H9 (cell line): ENCODE results near the gene ZNF101. TPM values are rescaled to one million over a fixed set of nuclear protein-coding genes. Genes with fewer than 3 reads are reported as not detected.

Experiments
- DNase-seq: peaks from one replicate; pipeline ENCODE4 v3.0.0-alpha.2; 2017
- H2AFZ ChIP-seq: one replicate; pipeline ENCODE4 v1.6.1; 2013; ENCODE audit warnings: mild to moderate bottlenecking, low read length, control low read depth, moderate library complexity
- H2AK5ac ChIP-seq: 2 replicates; pipeline ENCODE4 v1.6.1; 2013; ENCODE audit warnings: low read length, control low read depth, mixed read lengths; ENCODE audit not compliant: insufficient read length
- H2BK120ac ChIP-seq: one replicate; pipeline ENCODE4 v1.6.1; 2013; ENCODE audit warnings: low read depth, mild to moderate bottlenecking, low read length, control low read depth, inconsistent platforms; ENCODE audit not compliant: poor library complexity, severe bottlenecking
- H2BK12ac ChIP-seq: 2 replicates; pipeline ENCODE4 v1.6.1; 2013; ENCODE audit warnings: low read length, control low read depth, mixed read lengths, low read depth; ENCODE audit not compliant: insufficient read length
- H2BK15ac ChIP-seq: 2 replicates; pipeline ENCODE4 v1.6.1; 2013; ENCODE audit warnings: low read depth, low read length, control low read depth
- H2BK20ac ChIP-seq: one replicate; pipeline ENCODE4 v1.6.1; 2013; ENCODE audit warnings: low read depth, mild to moderate bottlenecking, low read length, control low read depth, inconsistent platforms; ENCODE audit not compliant: poor library complexity, severe bottlenecking
- H2BK5ac ChIP-seq: 2 replicates; pipeline ENCODE4 v1.6.1; 2013; ENCODE audit warnings: low read length, control low read depth, mixed read lengths; ENCODE audit not compliant: insufficient read length
- H3K14ac ChIP-seq: 2 replicates; pipeline ENCODE4 v1.6.1; 2013; ENCODE audit warnings: low read length, control low read depth; ENCODE audit not compliant: insufficient read depth
- H3K18ac ChIP-seq: 2 replicates; pipeline ENCODE4 v1.6.1; 2013; ENCODE audit warnings: low read depth, mild to moderate bottlenecking, mixed read lengths, low read length, control low read depth; ENCODE audit not compliant: insufficient read length
- H3K23ac ChIP-seq: 2 replicates; pipeline ENCODE4 v1.6.1; 2013; ENCODE audit warnings: low read length, control low read depth, mixed read lengths, low read depth; ENCODE audit not compliant: insufficient read length
- H3K23me2 ChIP-seq: 2 replicates; pipeline ENCODE4 v1.6.1; 2013; ENCODE audit warnings: low read depth, mild to moderate bottlenecking, mixed read lengths, low read length, control low read depth; ENCODE audit not compliant: insufficient read length, poor library complexity, severe bottlenecking
- H3K27ac ChIP-seq: 2 replicates; pipeline ENCODE4 v1.5.1; 2013; ENCODE audit warnings: low read length, control low read depth, mixed read lengths, low read depth; ENCODE audit not compliant: insufficient read length
- H3K27me3 ChIP-seq: 2 replicates; pipeline ENCODE4 v1.6.1; 2013; ENCODE audit warnings: low read length, control low read depth, inconsistent platforms; ENCODE audit not compliant: insufficient read depth
- H3K4ac ChIP-seq: 2 replicates; pipeline ENCODE4 v1.6.1; 2013; ENCODE audit warnings: low read depth, mild to moderate bottlenecking, control low read depth, inconsistent platforms, low read length, moderate library complexity
- H3K4me1 ChIP-seq: 2 replicates; pipeline ENCODE4 v1.6.1; 2013; ENCODE audit warnings: low read length, control low read depth, inconsistent platforms; ENCODE audit not compliant: insufficient read depth
- H3K4me2 ChIP-seq: 2 replicates; pipeline ENCODE4 v1.6.1; 2013; ENCODE audit warnings: low read length, control low read depth, mixed read lengths; ENCODE audit not compliant: insufficient read length, insufficient read depth
- H3K56ac ChIP-seq: 2 replicates; pipeline ENCODE4 v1.6.1; 2013; ENCODE audit warnings: low read depth, mild to moderate bottlenecking, mixed read lengths, low read length, control low read depth; ENCODE audit not compliant: insufficient read length
- H3K79me1 ChIP-seq: 2 replicates; pipeline ENCODE4 v1.6.1; 2013; ENCODE audit warnings: low read depth, mild to moderate bottlenecking, moderate library complexity, low read length, control low read depth, inconsistent platforms; ENCODE audit not compliant: insufficient read depth, poor library complexity, severe bottlenecking
- H3K79me2 ChIP-seq: 2 replicates; pipeline ENCODE4 v1.6.1; 2013; ENCODE audit warnings: low read length, control low read depth, inconsistent platforms; ENCODE audit not compliant: insufficient read depth
- H3K9ac ChIP-seq: 2 replicates; pipeline ENCODE4 v1.6.1; 2013; ENCODE audit warnings: low read length, control low read depth, mixed read lengths; ENCODE audit not compliant: insufficient read length; ENCODE audit errors: extremely low read depth
- H3K9me3 ChIP-seq: one replicate; pipeline ENCODE4 v1.6.1; 2013; ENCODE audit warnings: low read depth, low read length, inconsistent platforms; ENCODE audit not compliant: control insufficient read depth
- H3T11ph ChIP-seq: one replicate; pipeline ENCODE4 v1.6.1; 2013; ENCODE audit warnings: mild to moderate bottlenecking, low read length, control low read depth, inconsistent platforms
- H4K20me1 ChIP-seq: one replicate; pipeline ENCODE4 v1.6.1; 2013; ENCODE audit not compliant: control insufficient read depth, insufficient read length, insufficient read depth
- H4K5ac ChIP-seq: 2 replicates; pipeline ENCODE4 v1.6.1; 2013; ENCODE audit warnings: low read depth, mild to moderate bottlenecking, mixed read lengths, low read length, control low read depth; ENCODE audit not compliant: insufficient read length
- H4K8ac ChIP-seq: replicated peaks from 2 replicates; pipeline ENCODE4 v1.6.1; 2013; ENCODE audit warnings: low read length, control low read depth, mixed read lengths, low read depth; ENCODE audit not compliant: insufficient read length
- H4K91ac ChIP-seq: 2 replicates; pipeline ENCODE4 v1.6.1; 2013; ENCODE audit warnings: low read depth, mild to moderate bottlenecking, moderate library complexity, mixed read lengths, low read length, control low read depth; ENCODE audit not compliant: insufficient read length
- H3K27ac Mint-ChIP-seq, 3 experiments: 2 replicates in 2 of 3; 3 replicates in 1 of 3; pipeline ENCODE4 v1.8.0; 2020 to 2021; ENCODE audit warnings: mixed read lengths in 3 of 3, mild to moderate bottlenecking in 1 of 3, moderate library complexity in 1 of 3
- H3K27me3 Mint-ChIP-seq: 2 replicates; pipeline ENCODE4 v1.8.0; 2021; ENCODE audit warnings: low read depth, mild to moderate bottlenecking, moderate library complexity, mixed read lengths
- H3K36me3 Mint-ChIP-seq, 3 experiments: 2 replicates in 2 of 3; 3 replicates in 1 of 3; pipeline ENCODE4 v1.8.0; 2020 to 2021; ENCODE audit warnings: low read depth in 3 of 3, mixed read lengths in 3 of 3; ENCODE audit not compliant: insufficient read depth in 1 of 3
- H3K4me1 Mint-ChIP-seq, 2 experiments: 2 replicates each; pipeline ENCODE4 v1.8.0; 2020; ENCODE audit warnings: mixed read lengths in 2 of 2
- H3K4me3 Mint-ChIP-seq, 2 experiments: 2 replicates in 1 of 2; 3 replicates in 1 of 2; pipeline ENCODE4 v1.8.0; 2020 to 2021; ENCODE audit warnings: mild to moderate bottlenecking in 2 of 2, mixed read lengths in 2 of 2, moderate library complexity in 1 of 2
- H3K9me3 Mint-ChIP-seq, 2 experiments: 2 replicates in 1 of 2; 3 replicates in 1 of 2; pipeline ENCODE4 v1.8.0; 2020; ENCODE audit warnings: mild to moderate bottlenecking in 2 of 2, mixed read lengths in 2 of 2, moderate library complexity in 1 of 2
- WGBS: extraction: QIAGEN DNeasy Blood & Tissue Kit; methylation state at CpG from one replicate; pipeline ENCODE4 v1.1.7; 2013; ENCODE audit warnings: missing lambda C conversion rate, low lambda C conversion rate, mixed read lengths; ENCODE audit not compliant: insufficient read length; ENCODE audit errors: extremely low coverage; 5-methylcytosine and 5-hydroxymethylcytosine counted together
- total RNA-seq: library from RNA; stranded (reverse); gene quantifications from 2 replicates; pipeline ENCODE4 v1.2.1, GENCODE V29; 2021
- TF ChIP-seq, protein P1 (sequence below): fragments of 200-600 bp; sonication (generic); conservative IDR thresholded peaks from 3 replicates; pipeline ENCODE4 v1.8.0; 2021; ENCODE audit warnings: antibody characterized with exemption, mild to moderate bottlenecking

ZNF101 gene
- total RNA-seq, 1 experiment from 2014 or later: 46.9 TPM

DNA sequence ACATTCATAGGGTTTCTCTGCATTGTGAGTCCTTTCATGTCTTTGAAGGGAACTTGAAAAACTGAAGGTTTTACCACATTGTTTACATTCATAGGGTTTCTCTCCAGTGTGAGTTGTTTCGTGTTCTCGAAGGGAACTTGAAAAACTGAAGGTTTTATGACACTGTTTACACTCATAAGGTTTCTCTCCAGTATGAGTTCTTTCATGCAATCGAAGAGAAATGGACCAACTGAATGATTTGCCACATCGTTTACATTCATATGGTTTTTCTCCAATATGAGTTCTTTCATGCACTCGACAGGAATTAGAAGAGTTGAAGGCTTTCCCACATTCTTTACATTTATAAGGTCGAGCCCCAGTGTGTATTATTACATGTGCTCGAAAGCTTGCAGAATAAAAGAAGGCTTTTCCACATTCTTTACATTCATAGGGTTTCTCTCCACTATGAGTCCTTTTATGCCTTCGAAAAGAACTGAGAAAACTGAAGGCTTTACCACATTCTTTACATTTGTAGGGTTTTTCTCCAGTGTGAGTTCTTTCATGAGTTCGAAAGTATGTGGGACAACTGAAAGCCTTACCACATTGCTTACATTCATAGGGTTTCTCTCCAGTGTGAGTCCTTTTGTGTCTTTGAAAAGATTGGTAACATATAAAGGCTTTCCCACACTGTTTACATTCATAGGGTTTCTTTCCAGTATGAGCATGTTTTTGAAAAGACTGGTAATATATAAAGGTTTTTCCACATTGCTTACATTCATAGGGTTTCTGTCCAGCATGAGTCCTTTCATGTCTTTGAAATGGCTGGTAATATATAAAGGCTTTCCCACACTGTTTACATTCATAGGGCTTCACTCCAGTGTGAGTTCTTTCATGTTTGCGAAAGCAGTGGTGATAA lies 43.5 kb downstream of the ZNF101 start:
- Histone ChIP-seq H3K56ac (no peak overlapping the region), H2AK5ac (no peak overlapping the region), H3K4me2 (no peak overlapping the region), H3K14ac (no peak overlapping the region), H3K9ac (no peak overlapping the region), H2BK15ac (no peak overlapping the region), H2AFZ (no peak overlapping the region), H3K4me1 (no peaks in the 10 kb centered on the region), H3K79me1 (peaks cover 4% of the 10 kb centered on the region), H4K8ac (no peak overlapping the region), H2BK12ac (no peak overlapping the region), H3K4ac (no peak overlapping the region), H3T11ph (no peak overlapping the region), H3K23me2 (no peaks in the 10 kb centered on the region), H4K20me1 (no peaks in the 10 kb centered on the region), H2BK5ac (no peak overlapping the region), H3K18ac (no peak overlapping the region), H2BK20ac (no peak overlapping the region), H4K5ac (no peak overlapping the region), H2BK120ac (no peak overlapping the region), H3K79me2 (0 out of 2 replicates have a peak, but pooled peaks cover 1% of the 10 kb centered on the region), H3K27ac (no peak overlapping the region), H4K91ac (no peak overlapping the region), H3K27me3 (no peaks in the 10 kb centered on the region), H3K9me3 (peaks cover 97% of the 10 kb centered on the region), H3K23ac (no peak overlapping the region)
- Mint-ChIP-seq H3K27ac (no peak overlapping the region), H3K9me3 (peaks cover 90 to 100% of the 10 kb centered on the region in 2 experiments), H3K36me3 (peaks cover 88 to 94% (median 94%) of the 10 kb centered on the region in 3 experiments), H3K4me1 (no peaks in the 10 kb centered on the region), H3K27me3 (peaks cover under 1% of the 10 kb centered on the region), H3K4me3 (no peak overlapping the region)
- no CpG with 5 or more reads among the region's 10 CpGs for WGBS
- no peak for DNase-seq
- TF ChIP-seq, protein P1, sequence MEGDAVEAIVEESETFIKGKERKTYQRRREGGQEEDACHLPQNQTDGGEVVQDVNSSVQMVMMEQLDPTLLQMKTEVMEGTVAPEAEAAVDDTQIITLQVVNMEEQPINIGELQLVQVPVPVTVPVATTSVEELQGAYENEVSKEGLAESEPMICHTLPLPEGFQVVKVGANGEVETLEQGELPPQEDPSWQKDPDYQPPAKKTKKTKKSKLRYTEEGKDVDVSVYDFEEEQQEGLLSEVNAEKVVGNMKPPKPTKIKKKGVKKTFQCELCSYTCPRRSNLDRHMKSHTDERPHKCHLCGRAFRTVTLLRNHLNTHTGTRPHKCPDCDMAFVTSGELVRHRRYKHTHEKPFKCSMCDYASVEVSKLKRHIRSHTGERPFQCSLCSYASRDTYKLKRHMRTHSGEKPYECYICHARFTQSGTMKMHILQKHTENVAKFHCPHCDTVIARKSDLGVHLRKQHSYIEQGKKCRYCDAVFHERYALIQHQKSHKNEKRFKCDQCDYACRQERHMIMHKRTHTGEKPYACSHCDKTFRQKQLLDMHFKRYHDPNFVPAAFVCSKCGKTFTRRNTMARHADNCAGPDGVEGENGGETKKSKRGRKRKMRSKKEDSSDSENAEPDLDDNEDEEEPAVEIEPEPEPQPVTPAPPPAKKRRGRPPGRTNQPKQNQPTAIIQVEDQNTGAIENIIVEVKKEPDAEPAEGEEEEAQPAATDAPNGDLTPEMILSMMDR: no peak
